WTC11 (cell line): ENCODE data around the gene CYSTM1. TPM values are rescaled to one million over a fixed set of nuclear protein-coding genes. Genes with fewer than 3 reads are reported as not detected.

Source experiments
- CBFB ChIP-seq: sonication (generic); formaldehyde crosslinking; IDR thresholded peaks from 2 replicates; pipeline ENCODE4 v1.8.1; 2022; ENCODE audit warnings: mild to moderate bottlenecking, low read depth, missing genetic modification reagents
- CREB1 ChIP-seq: sonication (generic); formaldehyde crosslinking; IDR thresholded peaks from 2 replicates; pipeline ENCODE4 v1.8.0; 2023; ENCODE audit warnings: mild to moderate bottlenecking, missing genetic modification reagents
- MYBL2 ChIP-seq: sonication (generic); formaldehyde crosslinking; IDR thresholded peaks from 2 replicates; pipeline ENCODE4 v1.8.1; 2023; ENCODE audit warnings: mild to moderate bottlenecking, moderate library complexity, missing genetic modification reagents
- NFATC4 ChIP-seq: fragments of 250-450 bp; sonication (Bioruptor Pico); IDR thresholded peaks from 2 replicates; pipeline ENCODE4 v1.9.0; 2021; ENCODE audit warnings: mild to moderate bottlenecking
- NFE2L1 ChIP-seq: sonication (generic); formaldehyde crosslinking; IDR thresholded peaks from 2 replicates; pipeline ENCODE4 v1.8.1; 2023; ENCODE audit warnings: missing genetic modification reagents
- NR3C1 ChIP-seq: sonication (generic); formaldehyde crosslinking; conservative IDR thresholded peaks from 2 replicates; pipeline ENCODE4 v1.8.1; 2023; ENCODE audit warnings: low read depth, mild to moderate bottlenecking, missing genetic modification reagents
- RORB ChIP-seq: fragments of 250-450 bp; sonication (Bioruptor Pico); IDR thresholded peaks from 2 replicates; pipeline ENCODE4 v1.9.0; 2021; ENCODE audit warnings: mild to moderate bottlenecking
- SMAD4 ChIP-seq: sonication (generic); formaldehyde crosslinking; IDR thresholded peaks from 2 replicates; pipeline ENCODE4 v1.8.0; 2022; ENCODE audit warnings: mild to moderate bottlenecking, missing genetic modification reagents
- SP1 ChIP-seq: sonication (generic); formaldehyde crosslinking; conservative IDR thresholded peaks from 2 replicates; pipeline ENCODE4 v1.8.1; 2022; ENCODE audit warnings: missing genetic modification reagents
- TEAD1 ChIP-seq: sonication (generic); formaldehyde crosslinking; IDR thresholded peaks from 2 replicates; pipeline ENCODE4 v1.8.0; 2022; ENCODE audit warnings: mild to moderate bottlenecking, missing genetic modification reagents
- ZBTB21 ChIP-seq: sonication (generic); formaldehyde crosslinking; IDR thresholded peaks from 2 replicates; pipeline ENCODE4 v1.8.1; 2023; ENCODE audit warnings: mild to moderate bottlenecking, missing genetic modification reagents, borderline replicate concordance
- ZNF263 ChIP-seq: sonication (generic); formaldehyde crosslinking; IDR thresholded peaks from 2 replicates; pipeline ENCODE4 v1.8.1; 2022; ENCODE audit warnings: low read depth, mild to moderate bottlenecking, moderate library complexity, missing genetic modification reagents
- ZNF423 ChIP-seq: fragments of 250-450 bp; sonication (Bioruptor Pico); IDR thresholded peaks from 2 replicates; pipeline ENCODE4 v2.1.2; 2022; ENCODE audit warnings: mild to moderate bottlenecking, moderate library complexity
- total RNA-seq: library from RNA; stranded (reverse); gene quantifications from 3 replicates; pipeline ENCODE4 v1.2.3, GENCODE V29; 2021
- TF ChIP-seq, protein P1 (sequence below): sonication (generic); formaldehyde crosslinking; IDR thresholded peaks from 2 replicates; pipeline ENCODE4 v1.8.0; 2022; ENCODE audit warnings: mild to moderate bottlenecking, missing genetic modification reagents
- TF ChIP-seq, protein P2 (sequence below): sonication (generic); formaldehyde crosslinking; IDR thresholded peaks from 2 replicates; pipeline ENCODE4 v1.8.0; 2022; ENCODE audit warnings: mild to moderate bottlenecking, missing genetic modification reagents
- TF ChIP-seq, protein P3 (sequence below): sonication (generic); formaldehyde crosslinking; IDR thresholded peaks from 2 replicates; pipeline ENCODE4 v1.8.1; 2023; ENCODE audit warnings: mild to moderate bottlenecking, moderate library complexity, missing genetic modification reagents
- TF ChIP-seq, protein P4 (sequence below): sonication (generic); formaldehyde crosslinking; IDR thresholded peaks from 2 replicates; pipeline ENCODE4 v1.8.1; 2022; ENCODE audit warnings: low read depth, missing genetic modification reagents, borderline replicate concordance
- TF ChIP-seq, protein P5 (sequence below): fragments of 250-450 bp; sonication (Bioruptor Pico); conservative IDR thresholded peaks from 2 replicates; pipeline ENCODE4 v1.9.0; 2021; ENCODE audit warnings: mild to moderate bottlenecking
- TF ChIP-seq, protein P6 (sequence below): sonication (generic); formaldehyde crosslinking; IDR thresholded peaks from 2 replicates; pipeline ENCODE4 v1.8.1; 2022; ENCODE audit warnings: mild to moderate bottlenecking, moderate library complexity, missing genetic modification reagents
- TF ChIP-seq, protein P7 (sequence below): fragments of 250-450 bp; sonication (Bioruptor Pico); IDR thresholded peaks from 2 replicates; pipeline ENCODE4 v1.9.0; 2021; ENCODE audit warnings: moderate library complexity, mild to moderate bottlenecking, inconsistent platforms, borderline replicate concordance
- TF ChIP-seq, protein P8 (sequence below): sonication (generic); formaldehyde crosslinking; IDR thresholded peaks from 2 replicates; pipeline ENCODE4 v1.8.1; 2023; ENCODE audit warnings: mild to moderate bottlenecking, missing genetic modification reagents

Gene CYSTM1
- total RNA-seq, 1 experiment from 2014 or later, result 29.3 TPM

DNA sequence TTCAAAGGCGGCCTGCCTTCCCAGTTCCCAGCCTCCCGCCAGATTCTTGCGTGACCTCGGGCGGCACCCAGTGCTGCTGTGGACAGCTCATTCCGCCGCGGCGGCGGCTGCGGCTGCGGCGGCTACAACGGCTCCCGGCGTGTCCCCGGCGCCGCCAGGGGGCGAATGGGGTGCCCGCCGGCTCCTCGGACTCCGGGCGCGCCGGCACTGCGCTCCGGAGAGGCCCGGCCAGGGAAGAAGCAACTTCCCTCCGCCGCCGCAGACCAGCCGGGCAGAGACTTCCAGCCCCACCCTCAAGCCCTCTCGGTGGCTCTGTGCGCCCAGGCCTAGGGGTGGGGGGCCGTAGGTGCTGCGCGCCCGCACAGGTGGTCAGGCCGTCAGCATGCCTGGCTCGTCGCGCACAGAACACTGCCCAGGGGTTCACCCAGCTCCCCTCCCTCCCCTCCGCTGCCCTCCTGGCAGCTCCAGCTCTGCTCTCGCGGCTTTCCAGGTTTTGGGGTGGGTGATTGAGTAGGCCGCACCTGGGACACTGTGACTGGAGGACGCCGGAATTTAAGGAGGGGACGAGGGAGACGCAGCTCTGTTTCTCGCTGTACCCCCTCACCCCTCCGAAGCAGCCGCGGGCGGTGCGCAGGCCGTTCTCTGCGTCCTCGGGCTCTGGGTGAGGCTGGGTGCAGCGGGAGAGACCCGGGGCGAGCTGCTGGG lies 29.0 kb upstream of the CYSTM1 start (continued):
- TF ChIP-seq, protein P1, sequence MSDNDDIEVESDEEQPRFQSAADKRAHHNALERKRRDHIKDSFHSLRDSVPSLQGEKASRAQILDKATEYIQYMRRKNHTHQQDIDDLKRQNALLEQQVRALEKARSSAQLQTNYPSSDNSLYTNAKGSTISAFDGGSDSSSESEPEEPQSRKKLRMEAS, result peak; percentile 51; the same call in 1 of the 2 replicates
- no peak for TF ChIP-seq NFE2L1 (CRISPR knock-in tag)
- TF ChIP-seq, protein P2, sequence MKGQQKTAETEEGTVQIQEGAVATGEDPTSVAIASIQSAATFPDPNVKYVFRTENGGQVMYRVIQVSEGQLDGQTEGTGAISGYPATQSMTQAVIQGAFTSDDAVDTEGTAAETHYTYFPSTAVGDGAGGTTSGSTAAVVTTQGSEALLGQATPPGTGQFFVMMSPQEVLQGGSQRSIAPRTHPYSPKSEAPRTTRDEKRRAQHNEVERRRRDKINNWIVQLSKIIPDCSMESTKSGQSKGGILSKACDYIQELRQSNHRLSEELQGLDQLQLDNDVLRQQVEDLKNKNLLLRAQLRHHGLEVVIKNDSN (CRISPR knock-in tag), result no peak
- no peak for TF ChIP-seq CBFB (CRISPR knock-in tag)
- TF ChIP-seq, protein P3, sequence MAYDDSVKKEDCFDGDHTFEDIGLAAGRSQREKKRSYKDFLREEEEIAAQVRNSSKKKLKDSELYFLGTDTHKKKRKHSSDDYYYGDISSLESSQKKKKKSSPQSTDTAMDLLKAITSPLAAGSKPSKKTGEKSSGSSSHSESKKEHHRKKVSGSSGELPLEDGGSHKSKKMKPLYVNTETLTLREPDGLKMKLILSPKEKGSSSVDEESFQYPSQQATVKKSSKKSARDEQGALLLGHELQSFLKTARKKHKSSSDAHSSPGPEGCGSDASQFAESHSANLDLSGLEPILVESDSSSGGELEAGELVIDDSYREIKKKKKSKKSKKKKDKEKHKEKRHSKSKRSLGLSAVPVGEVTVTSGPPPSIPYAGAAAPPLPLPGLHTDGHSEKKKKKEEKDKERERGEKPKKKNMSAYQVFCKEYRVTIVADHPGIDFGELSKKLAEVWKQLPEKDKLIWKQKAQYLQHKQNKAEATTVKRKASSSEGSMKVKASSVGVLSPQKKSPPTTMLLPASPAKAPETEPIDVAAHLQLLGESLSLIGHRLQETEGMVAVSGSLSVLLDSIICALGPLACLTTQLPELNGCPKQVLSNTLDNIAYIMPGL (CRISPR knock-in tag), result peak; percentile 86; the same call in 1 of the 2 replicates
- TF ChIP-seq, protein P4, sequence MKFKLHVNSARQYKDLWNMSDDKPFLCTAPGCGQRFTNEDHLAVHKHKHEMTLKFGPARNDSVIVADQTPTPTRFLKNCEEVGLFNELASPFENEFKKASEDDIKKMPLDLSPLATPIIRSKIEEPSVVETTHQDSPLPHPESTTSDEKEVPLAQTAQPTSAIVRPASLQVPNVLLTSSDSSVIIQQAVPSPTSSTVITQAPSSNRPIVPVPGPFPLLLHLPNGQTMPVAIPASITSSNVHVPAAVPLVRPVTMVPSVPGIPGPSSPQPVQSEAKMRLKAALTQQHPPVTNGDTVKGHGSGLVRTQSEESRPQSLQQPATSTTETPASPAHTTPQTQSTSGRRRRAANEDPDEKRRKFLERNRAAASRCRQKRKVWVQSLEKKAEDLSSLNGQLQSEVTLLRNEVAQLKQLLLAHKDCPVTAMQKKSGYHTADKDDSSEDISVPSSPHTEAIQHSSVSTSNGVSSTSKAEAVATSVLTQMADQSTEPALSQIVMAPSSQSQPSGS (CRISPR knock-in tag), result no peak
- no peak for TF ChIP-seq NR3C1 (CRISPR knock-in tag)
- TF ChIP-seq, protein P5, sequence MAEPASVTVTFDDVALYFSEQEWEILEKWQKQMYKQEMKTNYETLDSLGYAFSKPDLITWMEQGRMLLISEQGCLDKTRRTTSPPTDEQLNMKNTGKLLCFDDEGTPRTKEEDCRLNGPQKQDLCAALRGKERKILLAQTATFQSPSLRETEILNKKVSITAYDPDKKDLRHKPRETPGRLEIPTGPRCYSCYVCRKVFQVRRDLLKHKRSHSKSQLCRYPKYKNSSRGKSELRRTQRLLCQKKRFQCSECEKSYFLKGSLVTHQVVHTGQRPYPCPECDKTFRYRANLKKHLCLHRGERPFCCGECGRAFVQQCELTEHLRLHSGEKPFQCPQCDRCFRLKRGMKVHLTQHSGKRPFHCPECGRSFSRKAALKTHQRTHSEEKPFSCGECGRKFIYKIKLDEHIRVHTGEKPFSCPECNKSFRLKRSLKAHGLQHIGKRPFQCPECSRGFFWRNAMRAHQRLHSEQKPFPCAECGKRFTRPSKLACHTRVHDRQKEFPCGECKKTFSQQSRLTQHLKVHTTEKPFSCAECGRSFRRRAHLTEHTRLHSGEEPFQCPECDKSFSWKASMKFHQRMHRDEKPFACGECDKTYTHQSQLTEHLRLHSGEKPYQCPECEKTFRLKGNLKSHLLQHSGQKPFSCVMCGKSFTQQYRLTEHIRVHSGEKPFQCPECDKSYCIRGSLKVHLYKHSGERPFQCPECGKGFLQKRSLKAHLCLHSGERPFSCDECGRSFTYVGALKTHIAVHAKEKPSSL, result no peak
- no peak for TF ChIP-seq ZNF263 (CRISPR knock-in tag)
- TF ChIP-seq SP1 (CRISPR knock-in tag), result no peak
- TF ChIP-seq, protein P6, sequence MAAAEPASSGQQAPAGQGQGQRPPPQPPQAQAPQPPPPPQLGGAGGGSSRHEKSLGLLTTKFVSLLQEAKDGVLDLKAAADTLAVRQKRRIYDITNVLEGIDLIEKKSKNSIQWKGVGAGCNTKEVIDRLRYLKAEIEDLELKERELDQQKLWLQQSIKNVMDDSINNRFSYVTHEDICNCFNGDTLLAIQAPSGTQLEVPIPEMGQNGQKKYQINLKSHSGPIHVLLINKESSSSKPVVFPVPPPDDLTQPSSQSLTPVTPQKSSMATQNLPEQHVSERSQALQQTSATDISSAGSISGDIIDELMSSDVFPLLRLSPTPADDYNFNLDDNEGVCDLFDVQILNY, result no peak
- TF ChIP-seq NFATC4 (CRISPR knock-in tag), result no peak
- no peak for TF ChIP-seq RORB (CRISPR knock-in tag)
- TF ChIP-seq CREB1 (CRISPR knock-in tag), result no peak
- no peak for TF ChIP-seq MYBL2
- no peak for TF ChIP-seq SMAD4 (CRISPR knock-in tag)
- peak; percentile 9; the same call in 1 of the 2 replicates for TF ChIP-seq ZNF423 (CRISPR knock-in tag)
- no peak for TF ChIP-seq TEAD1
- TF ChIP-seq ZBTB21 (CRISPR knock-in tag), result no peak
- TF ChIP-seq, protein P7, sequence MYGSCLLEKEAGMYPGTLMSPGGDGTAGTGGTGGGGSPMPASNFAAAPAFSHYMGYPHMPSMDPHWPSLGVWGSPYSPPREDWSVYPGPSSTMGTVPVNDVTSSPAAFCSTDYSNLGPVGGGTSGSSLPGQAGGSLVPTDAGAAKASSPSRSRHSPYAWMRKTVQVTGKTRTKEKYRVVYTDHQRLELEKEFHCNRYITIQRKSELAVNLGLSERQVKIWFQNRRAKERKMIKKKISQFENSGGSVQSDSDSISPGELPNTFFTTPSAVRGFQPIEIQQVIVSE, result no peak
- TF ChIP-seq, protein P8, sequence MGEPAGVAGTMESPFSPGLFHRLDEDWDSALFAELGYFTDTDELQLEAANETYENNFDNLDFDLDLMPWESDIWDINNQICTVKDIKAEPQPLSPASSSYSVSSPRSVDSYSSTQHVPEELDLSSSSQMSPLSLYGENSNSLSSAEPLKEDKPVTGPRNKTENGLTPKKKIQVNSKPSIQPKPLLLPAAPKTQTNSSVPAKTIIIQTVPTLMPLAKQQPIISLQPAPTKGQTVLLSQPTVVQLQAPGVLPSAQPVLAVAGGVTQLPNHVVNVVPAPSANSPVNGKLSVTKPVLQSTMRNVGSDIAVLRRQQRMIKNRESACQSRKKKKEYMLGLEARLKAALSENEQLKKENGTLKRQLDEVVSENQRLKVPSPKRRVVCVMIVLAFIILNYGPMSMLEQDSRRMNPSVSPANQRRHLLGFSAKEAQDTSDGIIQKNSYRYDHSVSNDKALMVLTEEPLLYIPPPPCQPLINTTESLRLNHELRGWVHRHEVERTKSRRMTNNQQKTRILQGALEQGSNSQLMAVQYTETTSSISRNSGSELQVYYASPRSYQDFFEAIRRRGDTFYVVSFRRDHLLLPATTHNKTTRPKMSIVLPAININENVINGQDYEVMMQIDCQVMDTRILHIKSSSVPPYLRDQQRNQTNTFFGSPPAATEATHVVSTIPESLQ (CRISPR knock-in tag), result no peak
